ENCODE measurements around the gene PPP1R1C.

- TF ChIP-seq CTCF (IDR thresholded peaks at IDR 0.05) (no peak), ZFX (IDR thresholded peaks at IDR 0.05; ENCODE audit: borderline replicate concordance) (no peak)
These were observed 34.1 kb downstream of the PPP1R1C start for GRCh38 chr2:182019731-182020130.
